HepG2 (cell line): ENCODE measurements around the gene GSTT2B. TPM values are rescaled to one million over a fixed set of nuclear protein-coding genes. Genes with fewer than 3 reads are reported as not detected.

Source experiments
- DNMT1 ChIP-seq: sonication (generic); formaldehyde crosslinking; IDR thresholded peaks from 2 replicates; pipeline ENCODE4 v1.5.1; 2020; ENCODE audit warnings: mild to moderate bottlenecking, missing genetic modification reagents
- HDAC2 ChIP-seq: sonication (generic); formaldehyde crosslinking; IDR thresholded peaks from 2 replicates; pipeline ENCODE4 v1.4.0; 2020; ENCODE audit warnings: missing genetic modification reagents
- MED1 ChIP-seq: sonication (generic); formaldehyde crosslinking; IDR thresholded peaks from 2 replicates; pipeline ENCODE4 v1.4.0; 2020; ENCODE audit warnings: missing genetic modification reagents
- RXRB ChIP-seq: IDR thresholded peaks from 2 replicates; pipeline ENCODE4 v1.6.1; 2016; ENCODE audit warnings: borderline replicate concordance, missing genetic modification reagents, missing compliant biosample characterization
- ZMYM3 ChIP-seq: sonication (generic); formaldehyde crosslinking; IDR thresholded peaks from 2 replicates; pipeline ENCODE4 v1.5.1; 2020; ENCODE audit warnings: mild to moderate bottlenecking, missing genetic modification reagents
- ZNF101 ChIP-seq: sonication (generic); formaldehyde crosslinking; IDR thresholded peaks from 2 replicates; pipeline ENCODE4 v1.4.0; 2020; ENCODE audit warnings: mild to moderate bottlenecking, low read depth, missing genetic modification reagents, borderline replicate concordance
- ZNF230 ChIP-seq: sonication (generic); formaldehyde crosslinking; IDR thresholded peaks from 2 replicates; pipeline ENCODE4 v1.4.0; 2020; ENCODE audit warnings: mild to moderate bottlenecking, missing genetic modification reagents
- ZNF34 ChIP-seq: sonication (generic); formaldehyde crosslinking; IDR thresholded peaks from 2 replicates; pipeline ENCODE4 v1.4.0; 2020; ENCODE audit warnings: mild to moderate bottlenecking, missing genetic modification reagents, borderline replicate concordance
- ZNF660 ChIP-seq: sonication (generic); formaldehyde crosslinking; IDR thresholded peaks from 2 replicates; pipeline ENCODE4 v1.5.1; 2020; ENCODE audit warnings: mild to moderate bottlenecking, low read depth, missing genetic modification reagents, borderline replicate concordance
- ZNF781 ChIP-seq: sonication (generic); formaldehyde crosslinking; IDR thresholded peaks from 2 replicates; pipeline ENCODE4 v1.5.1; 2020; ENCODE audit warnings: borderline replicate concordance, mild to moderate bottlenecking, missing genetic modification reagents; ENCODE audit errors: not compliant biosample characterization
- polyA plus RNA-seq, 8 experiments: library from polyadenylated mRNA; depleted of rRNA in 3 of 8; stranded (reverse) in 7 of 8; unstranded in 1 of 8; fragments of >200 nt; fragmentation: Illumina TruSeq in 4 of 8; extraction: Trizol in 4 of 8; gene quantifications; 2 replicates each; pipeline versions ENCODE4 v1.2.1 to v1.2.3, GENCODE V29; 2011 to 2016; ENCODE audit warnings: low read depth in 4 of 8, missing spikeins in 1 of 8, mixed read lengths in 1 of 8; ENCODE audit not compliant: insufficient read depth in 1 of 8
- total RNA-seq, 5 experiments: library from RNA; depleted of rRNA; stranded (reverse); fragments of >200 nt; fragmentation: Illumina TruSeq; extraction: Trizol; gene quantifications; 2 replicates each; pipeline ENCODE4 v1.2.3, GENCODE V29; 2016; ENCODE audit warnings: low read depth in 1 of 5
- TF ChIP-seq, protein P1 (sequence below): IDR thresholded peaks from 2 replicates; pipeline ENCODE4 v1.4.0; 2020; ENCODE audit warnings: mild to moderate bottlenecking, missing genetic modification reagents
- TF ChIP-seq, protein P2 (sequence below): sonication (generic); formaldehyde crosslinking; IDR thresholded peaks from 2 replicates; pipeline ENCODE4 v1.4.0; 2020; ENCODE audit warnings: missing genetic modification reagents
- TF ChIP-seq, protein P3 (sequence below): sonication (generic); formaldehyde crosslinking; conservative IDR thresholded peaks from 2 replicates; pipeline ENCODE4 v1.5.0; 2020; ENCODE audit warnings: missing genetic modification reagents
- TF ChIP-seq, protein P4 (sequence below): sonication (generic); formaldehyde crosslinking; IDR thresholded peaks from 2 replicates; pipeline ENCODE4 v1.4.0; 2020; ENCODE audit warnings: missing genetic modification reagents, borderline replicate concordance
- TF ChIP-seq, protein P5 (sequence below): IDR thresholded peaks from 2 replicates; pipeline ENCODE4 v1.6.1; 2016; ENCODE audit warnings: low read depth, control low read depth

Gene GSTT2B
- total and polyA plus RNA-seq, 2 of the 13 experiments (the other 11 are each of a cell fraction or from before 2014, with no cell fraction given) = 1.5 to 3.9 TPM

DNA sequence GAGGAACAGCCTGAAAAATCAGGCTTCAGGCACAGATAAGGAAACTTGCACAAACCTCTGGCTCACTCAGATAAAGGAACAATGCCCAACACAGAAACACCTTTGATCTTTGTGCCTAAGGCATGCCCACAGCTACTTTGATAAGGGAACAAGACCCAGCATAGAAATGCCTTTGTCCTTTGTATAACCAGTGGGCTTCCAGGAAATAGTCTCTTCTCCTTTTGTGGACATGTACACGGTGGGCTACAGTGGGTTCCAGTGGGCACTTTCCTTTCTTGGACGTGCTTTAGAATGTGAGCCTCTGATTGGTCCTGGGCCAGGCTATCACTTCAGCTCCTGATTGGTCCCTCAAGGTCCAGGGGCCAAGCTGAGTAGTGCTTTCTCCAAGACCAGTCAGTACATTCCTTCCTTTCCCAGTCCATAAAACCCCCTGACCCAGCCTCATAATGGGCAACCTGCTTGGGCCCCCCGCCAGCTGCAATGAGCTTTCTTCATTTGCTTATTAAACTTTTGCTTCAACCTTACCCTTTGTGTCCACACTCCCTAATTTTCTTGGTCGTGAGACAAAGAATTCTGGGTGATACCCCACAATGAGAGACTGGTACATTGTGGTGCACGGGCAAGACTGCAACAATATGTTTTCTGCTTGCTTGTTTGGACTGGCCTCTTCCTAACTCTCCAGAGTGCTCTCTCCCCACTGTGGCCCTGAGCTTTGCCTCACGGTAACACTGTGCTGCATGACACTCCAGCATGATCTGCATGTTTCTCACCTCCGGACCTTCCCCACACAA is 48.4 kb upstream of the GSTT2B start (continued):
- TF ChIP-seq, protein P1, sequence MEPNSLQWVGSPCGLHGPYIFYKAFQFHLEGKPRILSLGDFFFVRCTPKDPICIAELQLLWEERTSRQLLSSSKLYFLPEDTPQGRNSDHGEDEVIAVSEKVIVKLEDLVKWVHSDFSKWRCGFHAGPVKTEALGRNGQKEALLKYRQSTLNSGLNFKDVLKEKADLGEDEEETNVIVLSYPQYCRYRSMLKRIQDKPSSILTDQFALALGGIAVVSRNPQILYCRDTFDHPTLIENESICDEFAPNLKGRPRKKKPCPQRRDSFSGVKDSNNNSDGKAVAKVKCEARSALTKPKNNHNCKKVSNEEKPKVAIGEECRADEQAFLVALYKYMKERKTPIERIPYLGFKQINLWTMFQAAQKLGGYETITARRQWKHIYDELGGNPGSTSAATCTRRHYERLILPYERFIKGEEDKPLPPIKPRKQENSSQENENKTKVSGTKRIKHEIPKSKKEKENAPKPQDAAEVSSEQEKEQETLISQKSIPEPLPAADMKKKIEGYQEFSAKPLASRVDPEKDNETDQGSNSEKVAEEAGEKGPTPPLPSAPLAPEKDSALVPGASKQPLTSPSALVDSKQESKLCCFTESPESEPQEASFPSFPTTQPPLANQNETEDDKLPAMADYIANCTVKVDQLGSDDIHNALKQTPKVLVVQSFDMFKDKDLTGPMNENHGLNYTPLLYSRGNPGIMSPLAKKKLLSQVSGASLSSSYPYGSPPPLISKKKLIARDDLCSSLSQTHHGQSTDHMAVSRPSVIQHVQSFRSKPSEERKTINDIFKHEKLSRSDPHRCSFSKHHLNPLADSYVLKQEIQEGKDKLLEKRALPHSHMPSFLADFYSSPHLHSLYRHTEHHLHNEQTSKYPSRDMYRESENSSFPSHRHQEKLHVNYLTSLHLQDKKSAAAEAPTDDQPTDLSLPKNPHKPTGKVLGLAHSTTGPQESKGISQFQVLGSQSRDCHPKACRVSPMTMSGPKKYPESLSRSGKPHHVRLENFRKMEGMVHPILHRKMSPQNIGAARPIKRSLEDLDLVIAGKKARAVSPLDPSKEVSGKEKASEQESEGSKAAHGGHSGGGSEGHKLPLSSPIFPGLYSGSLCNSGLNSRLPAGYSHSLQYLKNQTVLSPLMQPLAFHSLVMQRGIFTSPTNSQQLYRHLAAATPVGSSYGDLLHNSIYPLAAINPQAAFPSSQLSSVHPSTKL (CRISPR knock-in tag) = peak; percentile 79; the same call in 1 of the 2 replicates
- TF ChIP-seq, protein P2, sequence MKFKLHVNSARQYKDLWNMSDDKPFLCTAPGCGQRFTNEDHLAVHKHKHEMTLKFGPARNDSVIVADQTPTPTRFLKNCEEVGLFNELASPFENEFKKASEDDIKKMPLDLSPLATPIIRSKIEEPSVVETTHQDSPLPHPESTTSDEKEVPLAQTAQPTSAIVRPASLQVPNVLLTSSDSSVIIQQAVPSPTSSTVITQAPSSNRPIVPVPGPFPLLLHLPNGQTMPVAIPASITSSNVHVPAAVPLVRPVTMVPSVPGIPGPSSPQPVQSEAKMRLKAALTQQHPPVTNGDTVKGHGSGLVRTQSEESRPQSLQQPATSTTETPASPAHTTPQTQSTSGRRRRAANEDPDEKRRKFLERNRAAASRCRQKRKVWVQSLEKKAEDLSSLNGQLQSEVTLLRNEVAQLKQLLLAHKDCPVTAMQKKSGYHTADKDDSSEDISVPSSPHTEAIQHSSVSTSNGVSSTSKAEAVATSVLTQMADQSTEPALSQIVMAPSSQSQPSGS = peak; percentile 45; the same call in 1 of the 2 replicates
- TF ChIP-seq HDAC2 (CRISPR knock-in tag) = no peak; the same call in 1 of the 2 replicates
- TF ChIP-seq ZMYM3 (CRISPR knock-in tag) = 0 out of 2 replicates have a peak, but pooled peaks have one; percentile 36
- TF ChIP-seq ZNF781 (CRISPR knock-in tag) = no peak
- TF ChIP-seq, protein P3, sequence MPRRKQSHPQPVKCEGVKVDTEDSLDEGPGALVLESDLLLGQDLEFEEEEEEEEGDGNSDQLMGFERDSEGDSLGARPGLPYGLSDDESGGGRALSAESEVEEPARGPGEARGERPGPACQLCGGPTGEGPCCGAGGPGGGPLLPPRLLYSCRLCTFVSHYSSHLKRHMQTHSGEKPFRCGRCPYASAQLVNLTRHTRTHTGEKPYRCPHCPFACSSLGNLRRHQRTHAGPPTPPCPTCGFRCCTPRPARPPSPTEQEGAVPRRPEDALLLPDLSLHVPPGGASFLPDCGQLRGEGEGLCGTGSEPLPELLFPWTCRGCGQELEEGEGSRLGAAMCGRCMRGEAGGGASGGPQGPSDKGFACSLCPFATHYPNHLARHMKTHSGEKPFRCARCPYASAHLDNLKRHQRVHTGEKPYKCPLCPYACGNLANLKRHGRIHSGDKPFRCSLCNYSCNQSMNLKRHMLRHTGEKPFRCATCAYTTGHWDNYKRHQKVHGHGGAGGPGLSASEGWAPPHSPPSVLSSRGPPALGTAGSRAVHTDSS (CRISPR knock-in tag) = no peak
- no peak for TF ChIP-seq ZNF34 (CRISPR knock-in tag)
- TF ChIP-seq ZNF660 (CRISPR knock-in tag) = no peak
- TF ChIP-seq ZNF101 (CRISPR knock-in tag) = no peak
- TF ChIP-seq, protein P4, sequence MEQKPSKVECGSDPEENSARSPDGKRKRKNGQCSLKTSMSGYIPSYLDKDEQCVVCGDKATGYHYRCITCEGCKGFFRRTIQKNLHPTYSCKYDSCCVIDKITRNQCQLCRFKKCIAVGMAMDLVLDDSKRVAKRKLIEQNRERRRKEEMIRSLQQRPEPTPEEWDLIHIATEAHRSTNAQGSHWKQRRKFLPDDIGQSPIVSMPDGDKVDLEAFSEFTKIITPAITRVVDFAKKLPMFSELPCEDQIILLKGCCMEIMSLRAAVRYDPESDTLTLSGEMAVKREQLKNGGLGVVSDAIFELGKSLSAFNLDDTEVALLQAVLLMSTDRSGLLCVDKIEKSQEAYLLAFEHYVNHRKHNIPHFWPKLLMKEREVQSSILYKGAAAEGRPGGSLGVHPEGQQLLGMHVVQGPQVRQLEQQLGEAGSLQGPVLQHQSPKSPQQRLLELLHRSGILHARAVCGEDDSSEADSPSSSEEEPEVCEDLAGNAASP (CRISPR knock-in tag) = peak; percentile 54; the same call in 1 of the 2 replicates
- 0 out of 2 replicates have a peak, but pooled peaks have one; percentile 11 for TF ChIP-seq RXRB (CRISPR knock-in tag)
- peak; percentile 55; the same call in 1 of the 2 replicates for TF ChIP-seq MED1 (CRISPR knock-in tag)
- TF ChIP-seq DNMT1 = no peak
- no peak for TF ChIP-seq ZNF230 (CRISPR knock-in tag)
- TF ChIP-seq, protein P5, sequence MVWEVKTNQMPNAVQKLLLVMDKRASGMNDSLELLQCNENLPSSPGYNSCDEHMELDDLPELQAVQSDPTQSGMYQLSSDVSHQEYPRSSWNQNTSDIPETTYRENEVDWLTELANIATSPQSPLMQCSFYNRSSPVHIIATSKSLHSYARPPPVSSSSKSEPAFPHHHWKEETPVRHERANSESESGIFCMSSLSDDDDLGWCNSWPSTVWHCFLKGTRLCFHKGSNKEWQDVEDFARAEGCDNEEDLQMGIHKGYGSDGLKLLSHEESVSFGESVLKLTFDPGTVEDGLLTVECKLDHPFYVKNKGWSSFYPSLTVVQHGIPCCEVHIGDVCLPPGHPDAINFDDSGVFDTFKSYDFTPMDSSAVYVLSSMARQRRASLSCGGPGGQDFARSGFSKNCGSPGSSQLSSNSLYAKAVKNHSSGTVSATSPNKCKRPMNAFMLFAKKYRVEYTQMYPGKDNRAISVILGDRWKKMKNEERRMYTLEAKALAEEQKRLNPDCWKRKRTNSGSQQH (CRISPR knock-in tag) = no peak
